Activated CD4-positive, alpha-beta T cell treated with anti-CD3 and anti-CD28 coated beads, Interleukin-2, Interleukin-6, amounts not matched to agents 100 ng/mL and 50 ng/mL, durations not matched to agents 16 hours and 8 hours (primary cell): ENCODE results near the gene RSKR.
"Not testable (repeated sequence)": the region's sequence is repeated elsewhere in the genome, so short reads cannot be mapped to it uniquely, and the experiment has no call there.

ENCODE experiments used
- DNase-seq: peaks from one replicate; pipeline ENCODE4 v3.0.0-alpha.2; 2020

RSKR gene

GRCh38 chr17:28576758-28577465, 37.1 kb downstream of the RSKR start, which contains the start of gene ALDOC:
TSS of gene ALDOC (minus strand) at chr17:28576895. CDS start at chr17:28575532, 1,363 bp downstream.
- DNase-seq, result peak; percentile 98

GRCh38 chr17:28576016-28576415, 38.0 kb downstream of the RSKR start:
- DNase-seq, result not testable (repeated sequence)

- no peak for DNase-seq
Observed at GRCh38 chr17:28575126-28575795, 38.7 kb downstream of the RSKR start.

GRCh38 chr17:28574526-28574925, 39.5 kb downstream of the RSKR start:
- no peak for DNase-seq

GRCh38 chr17:28573966-28574480, 40.0 kb downstream of the RSKR start:
- DNase-seq, result no peak

- DNase-seq, result no peak
Observed at GRCh38 chr17:28573521-28573920, 40.5 kb downstream of the RSKR start.

- DNase-seq, result no peak
Observed at GRCh38 chr17:28573040-28573380, 41.0 kb downstream of the RSKR start.

GRCh38 chr17:28572259-28573039, 41.5 kb downstream of the RSKR start:
- no peak for DNase-seq

- DNase-seq, result peak; percentile 97
Observed at GRCh38 chr17:28571361-28572122, 42.4 kb downstream of the RSKR start, which contains the start of gene PIGS. TSS of gene PIGS (minus strand) at chr17:28571524. CDS start at chr17:28571496, 28 bp downstream.

- peak; percentile 63 for DNase-seq
Observed at GRCh38 chr17:28570716-28571360, 43.1 kb downstream of the RSKR start.

GRCh38 chr17:28569446-28569845, 44.5 kb downstream of the RSKR start:
- no peak for DNase-seq

GRCh38 chr17:28567604-28568003, 46.4 kb downstream of the RSKR start:
- no peak for DNase-seq

GRCh38 chr17:28563475-28563874, 50.5 kb downstream of the RSKR start:
- DNase-seq, result no peak
